ENCODE measurements around the gene HTR4. TPM values are rescaled to one million over a fixed set of nuclear protein-coding genes. Genes with fewer than 3 reads are reported as not detected.

HTR4 gene
- total RNA-seq, 5 donors from 2014 or later (not counting 1 experiment from before 2014, with no cell fraction given) = not detected

GRCh38 chr5:148583421-148583965 is 70.8 kb downstream of the HTR4 start:
- Histone ChIP-seq H3K4me3 (ENCODE audit: control insufficient read depth in 1 of 2, extremely low read depth in 1 of 2, low read length in 1 of 2) (no peak overlapping the region), H3K27me3 (replicated peaks in 1 of 2; ENCODE audit: control insufficient read depth in 2 of 2, extremely low read depth in 1 of 2, insufficient read depth in 2 of 2, low read length in 1 of 2) (peaks cover 0 to 5% of the 10 kb centered on the region in 2 experiments), H3K9me3 (no peaks in the 10 kb centered on the region), H3K36me3 (ENCODE audit: control insufficient read depth in 2 of 2, extremely low read depth in 1 of 2, insufficient read depth in 1 of 2, low read length in 1 of 2) (no peaks in the 10 kb centered on the region), H3K27ac (ENCODE audit: low read length) (no peak overlapping the region), H3K4me1 (ENCODE audit: control insufficient read depth in 1 of 2, extremely low read depth in 1 of 2, insufficient read depth in 2 of 2, low read length in 2 of 2) (no peaks in the 10 kb centered on the region)
- WGBS (ENCODE audit: insufficient coverage) = no CpG with 5 or more reads among the region's 2 CpGs
- Mint-ChIP-seq H3K4me3 (no peak overlapping the region), H3K36me3 (no peaks in the 10 kb centered on the region), H3K27me3 (peaks cover 2 to 4% of the 10 kb centered on the region in 2 donors), H3K4me1 (no peaks in the 10 kb centered on the region), H3K9me3 (peaks cover 0 to 4% (median 0%) of the 10 kb centered on the region in 3 donors), H3K27ac (no peak overlapping the region)
- ChIA-PET CTCF (no interaction called here), POLR2A (no interaction called here)
- ATAC-seq (replicated peaks in 1 of 4) (no peak), DNase-seq (no peak)

- H3K27ac ChIP-seq (ENCODE audit: low read length) = no peak overlapping the region
- DNase-seq = no peak
- H3K36me3 Mint-ChIP-seq = no peaks in the 10 kb centered on the region
- H3K4me1 Mint-ChIP-seq = no peaks in the 10 kb centered on the region
- ChIA-PET POLR2A (no interaction called here), CTCF (no interaction called here)
- no peaks in the 10 kb centered on the region for H3K4me1 ChIP-seq (ENCODE audit: control insufficient read depth in 1 of 2, extremely low read depth in 1 of 2, insufficient read depth in 2 of 2, low read length in 2 of 2)
- H3K4me3 Mint-ChIP-seq = no peak overlapping the region
- WGBS (ENCODE audit: insufficient coverage) = no CpG with 5 or more reads among the region's 4 CpGs
- H3K9me3 ChIP-seq = no peaks in the 10 kb centered on the region
- H3K27me3 ChIP-seq (replicated peaks in 1 of 2; ENCODE audit: control insufficient read depth in 2 of 2, extremely low read depth in 1 of 2, insufficient read depth in 2 of 2, low read length in 1 of 2) = no peaks in the 10 kb centered on the region
- no peaks in the 10 kb centered on the region for H3K9me3 Mint-ChIP-seq
- H3K36me3 ChIP-seq (ENCODE audit: control insufficient read depth in 2 of 2, extremely low read depth in 1 of 2, insufficient read depth in 1 of 2, low read length in 1 of 2) = no peaks in the 10 kb centered on the region
- H3K4me3 ChIP-seq (ENCODE audit: control insufficient read depth in 1 of 2, extremely low read depth in 1 of 2, low read length in 1 of 2) = no peak overlapping the region
- H3K27ac Mint-ChIP-seq = no peak overlapping the region
- H3K27me3 Mint-ChIP-seq = peaks cover 9 to 13% of the 10 kb centered on the region in 2 donors
- no peak for ATAC-seq (replicated peaks in 1 of 4)
Measured at GRCh38 chr5:148574167-148574566, 80.2 kb downstream of the HTR4 start.

- ATAC-seq (replicated peaks in 1 of 4) (no peak), DNase-seq (no peak)
- ChIA-PET CTCF (no interaction called here), POLR2A (no interaction called here)
- Mint-ChIP-seq H3K36me3 (no peaks in the 10 kb centered on the region), H3K4me3 (no peak overlapping the region), H3K4me1 (no peaks in the 10 kb centered on the region), H3K9me3 (no peaks in the 10 kb centered on the region), H3K27ac (no peak overlapping the region), H3K27me3 (peaks cover 9 to 13% of the 10 kb centered on the region in 2 donors)
- H3K27me3 ChIP-seq (replicated peaks in 1 of 2; ENCODE audit: control insufficient read depth in 2 of 2, extremely low read depth in 1 of 2, insufficient read depth in 2 of 2, low read length in 1 of 2) = peaks cover 0 to 2% of the 10 kb centered on the region in 2 experiments
- H3K27ac ChIP-seq (ENCODE audit: low read length) = no peak overlapping the region
- WGBS (ENCODE audit: insufficient coverage) = no CpG with 5 or more reads among the region's 1 CpG
- H3K9me3 ChIP-seq = no peaks in the 10 kb centered on the region
- H3K4me1 ChIP-seq (ENCODE audit: control insufficient read depth in 1 of 2, extremely low read depth in 1 of 2, insufficient read depth in 2 of 2, low read length in 2 of 2) = no peaks in the 10 kb centered on the region
- H3K36me3 ChIP-seq (ENCODE audit: control insufficient read depth in 2 of 2, extremely low read depth in 1 of 2, insufficient read depth in 1 of 2, low read length in 1 of 2) = no peaks in the 10 kb centered on the region
- H3K4me3 ChIP-seq (ENCODE audit: control insufficient read depth in 1 of 2, extremely low read depth in 1 of 2, low read length in 1 of 2) = no peak overlapping the region
Measured at GRCh38 chr5:148573374-148573773, 81.0 kb downstream of the HTR4 start.

- CTCF ChIA-PET = no interaction called here
- Histone ChIP-seq H3K27me3 (replicated peaks in 1 of 2; ENCODE audit: control insufficient read depth in 2 of 2, extremely low read depth in 1 of 2, insufficient read depth in 2 of 2, low read length in 1 of 2) (peaks cover 0 to 4% of the 10 kb centered on the region in 2 experiments), H3K4me1 (ENCODE audit: control insufficient read depth in 1 of 2, extremely low read depth in 1 of 2, insufficient read depth in 2 of 2, low read length in 2 of 2) (no peaks in the 10 kb centered on the region), H3K27ac (ENCODE audit: low read length) (no peak overlapping the region), H3K4me3 (ENCODE audit: control insufficient read depth in 1 of 2, extremely low read depth in 1 of 2, low read length in 1 of 2) (no peak overlapping the region), H3K9me3 (no peaks in the 10 kb centered on the region), H3K36me3 (ENCODE audit: control insufficient read depth in 2 of 2, extremely low read depth in 1 of 2, insufficient read depth in 1 of 2, low read length in 1 of 2) (no peaks in the 10 kb centered on the region)
- Mint-ChIP-seq H3K27ac (no peak overlapping the region), H3K4me3 (no peak overlapping the region), H3K4me1 (no peaks in the 10 kb centered on the region), H3K9me3 (no peaks in the 10 kb centered on the region), H3K27me3 (peaks cover 15 to 21% of the 10 kb centered on the region in 2 donors), H3K36me3 (no peaks in the 10 kb centered on the region)
- POLR2A ChIA-PET = no interaction called here
- no peak for ATAC-seq (replicated peaks in 1 of 4)
- DNase-seq = no peak
Measured at GRCh38 chr5:148569948-148570347, 84.4 kb downstream of the HTR4 start.

- H3K27me3 Mint-ChIP-seq = peaks cover 14 to 37% of the 10 kb centered on the region in 2 donors
- no peak overlapping the region for H3K4me3 Mint-ChIP-seq
- H3K36me3 Mint-ChIP-seq = no peaks in the 10 kb centered on the region
- WGBS (ENCODE audit: insufficient coverage) = no CpG with 5 or more reads among the region's 3 CpGs
- Histone ChIP-seq H3K4me3 (ENCODE audit: control insufficient read depth in 1 of 2, extremely low read depth in 1 of 2, low read length in 1 of 2) (no peak overlapping the region), H3K27me3 (replicated peaks in 1 of 2; ENCODE audit: control insufficient read depth in 2 of 2, extremely low read depth in 1 of 2, insufficient read depth in 2 of 2, low read length in 1 of 2) (peaks cover 0 to 4% of the 10 kb centered on the region in 2 experiments), H3K4me1 (ENCODE audit: control insufficient read depth in 1 of 2, extremely low read depth in 1 of 2, insufficient read depth in 2 of 2, low read length in 2 of 2) (no peaks in the 10 kb centered on the region), H3K36me3 (ENCODE audit: control insufficient read depth in 2 of 2, extremely low read depth in 1 of 2, insufficient read depth in 1 of 2, low read length in 1 of 2) (no peaks in the 10 kb centered on the region), H3K9me3 (no peaks in the 10 kb centered on the region), H3K27ac (ENCODE audit: low read length) (no peak overlapping the region)
- H3K9me3 Mint-ChIP-seq = no peaks in the 10 kb centered on the region
- no peak for ATAC-seq (replicated peaks in 1 of 4)
- no peak overlapping the region for H3K27ac Mint-ChIP-seq
- no peak for DNase-seq
- ChIA-PET POLR2A (interaction anchor here in 1 of 2 donors (0.5 kb wide), 1 partner anchor 373 kb away, joined by 5 read pairs; no protein-coding TSS in a partner anchor), CTCF (interaction anchor here in 1 of 2 donors (0.7 kb wide), 1 partner anchor 79 kb away, joined by 3 read pairs; no protein-coding TSS in a partner anchor)
- H3K4me1 Mint-ChIP-seq = no peaks in the 10 kb centered on the region
Measured at GRCh38 chr5:148565148-148565547, 89.2 kb downstream of the HTR4 start.

- POLR2A ChIA-PET = interaction anchor here in 1 of 2 donors (0.5 kb wide), 1 partner anchor 38 kb away, joined by 3 read pairs; no protein-coding TSS in a partner anchor
- 80% methylated on average over 1 of the region's 1 CpG for WGBS (ENCODE audit: insufficient coverage)
Measured at GRCh38 chr5:148563021-148563420, 91.3 kb downstream of the HTR4 start.

More at GRCh38 chr5:148563021-148563420, 91.3 kb downstream of the HTR4 start:
- Mint-ChIP-seq H3K4me1 (no peaks in the 10 kb centered on the region), H3K4me3 (no peak overlapping the region), H3K27ac (no peak overlapping the region), H3K36me3 (no peaks in the 10 kb centered on the region), H3K27me3 (peaks cover 12 to 45% of the 10 kb centered on the region in 2 donors), H3K9me3 (no peaks in the 10 kb centered on the region)
- no peaks in the 10 kb centered on the region for H3K9me3 ChIP-seq
- peaks cover 0 to 3% of the 10 kb centered on the region in 2 experiments for H3K27me3 ChIP-seq (replicated peaks in 1 of 2; ENCODE audit: control insufficient read depth in 2 of 2, extremely low read depth in 1 of 2, insufficient read depth in 2 of 2, low read length in 1 of 2)
- H3K36me3 ChIP-seq (ENCODE audit: control insufficient read depth in 2 of 2, extremely low read depth in 1 of 2, insufficient read depth in 1 of 2, low read length in 1 of 2) = no peaks in the 10 kb centered on the region
- H3K4me1 ChIP-seq (ENCODE audit: control insufficient read depth in 1 of 2, extremely low read depth in 1 of 2, insufficient read depth in 2 of 2, low read length in 2 of 2) = no peaks in the 10 kb centered on the region
- no peak overlapping the region for H3K4me3 ChIP-seq (ENCODE audit: control insufficient read depth in 1 of 2, extremely low read depth in 1 of 2, low read length in 1 of 2)
- H3K27ac ChIP-seq (ENCODE audit: low read length) = no peak overlapping the region
- no peak for DNase-seq
- CTCF ChIA-PET = no interaction called here
- ATAC-seq (replicated peaks in 1 of 4) = no peak

Measured in T-cell (primary cell).